Stimulated activated CD4-positive, alpha-beta T cell treated with anti-CD3 and anti-CD28 coated beads, Interleukin-12 subunit alpha, Interleukin-12 subunit beta, amount 100 ng/mL, for 24 hours (primary cell): ENCODE measurements around the gene PABPN1L.
"Not testable (repeated sequence)": the region's sequence is repeated elsewhere in the genome, so short reads cannot be mapped to it uniquely, and the experiment has no call there.

ENCODE experiments used
- DNase-seq, 2 experiments: peaks; one replicate each; pipeline ENCODE4 v3.0.0-alpha.2; 2020; ENCODE audit warnings: low read depth in 2 of 2

PABPN1L gene

DNA sequence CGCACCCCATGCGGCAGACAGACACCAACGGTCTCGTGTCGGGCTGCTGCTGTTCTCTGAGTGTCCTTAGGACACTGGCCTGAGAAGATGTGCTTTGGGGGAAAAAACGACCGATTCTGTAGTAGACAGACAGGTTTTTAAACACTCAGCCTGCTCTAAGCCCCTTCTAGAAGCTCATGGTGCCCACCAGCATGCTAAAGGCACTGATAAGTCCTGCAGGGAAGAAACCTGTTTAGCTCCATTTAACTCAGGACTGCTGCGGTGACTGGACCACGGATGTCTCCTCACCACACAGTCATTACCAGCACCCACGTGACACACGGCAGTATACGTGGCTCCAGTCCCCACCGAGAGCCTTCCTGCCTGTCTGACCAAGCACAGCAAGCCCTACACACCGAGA is 35.7 kb downstream of the PABPN1L start:
- no peak for DNase-seq

DNA sequence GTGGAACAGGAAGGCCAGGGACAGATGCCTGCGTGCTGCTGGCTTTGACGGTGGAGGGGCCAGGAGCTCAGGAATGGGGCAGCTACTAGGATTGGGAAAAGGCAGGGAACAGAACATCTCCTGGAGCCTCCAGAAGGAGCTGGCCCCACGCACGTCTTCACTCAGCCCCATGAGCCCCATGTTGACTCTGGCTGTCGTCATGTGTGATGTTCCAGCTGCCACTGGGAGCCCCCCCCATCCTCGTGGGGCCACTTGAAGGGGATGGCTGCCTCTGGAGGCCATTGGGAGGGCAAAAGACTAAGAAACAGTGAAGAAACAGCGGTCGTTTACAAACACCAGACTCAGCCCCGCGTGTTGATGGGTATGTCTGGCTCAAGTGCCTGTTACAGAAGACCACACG is 36.2 kb downstream of the PABPN1L start:
- DNase-seq = no peak

DNA sequence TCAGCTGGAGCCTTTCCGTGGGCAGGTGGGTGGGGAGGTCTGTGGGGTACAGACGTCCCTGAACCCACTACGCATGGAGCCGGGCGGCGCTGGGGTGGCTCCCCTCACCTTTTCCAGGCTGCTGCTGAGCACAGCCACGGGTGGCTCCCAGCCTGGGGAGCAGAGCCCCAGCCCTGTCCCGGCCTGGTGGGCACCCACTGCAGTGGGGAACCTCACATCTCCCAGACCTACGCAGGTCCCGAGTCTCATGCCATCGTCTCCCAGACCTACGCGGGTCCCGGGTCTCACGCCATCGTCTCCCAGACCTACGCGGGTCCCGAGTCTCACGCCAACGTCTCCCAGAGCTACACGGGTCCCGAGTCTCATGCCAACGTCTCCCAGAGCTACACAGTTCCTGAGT is 37.7 kb downstream of the PABPN1L start:
- no peak for DNase-seq

DNA sequence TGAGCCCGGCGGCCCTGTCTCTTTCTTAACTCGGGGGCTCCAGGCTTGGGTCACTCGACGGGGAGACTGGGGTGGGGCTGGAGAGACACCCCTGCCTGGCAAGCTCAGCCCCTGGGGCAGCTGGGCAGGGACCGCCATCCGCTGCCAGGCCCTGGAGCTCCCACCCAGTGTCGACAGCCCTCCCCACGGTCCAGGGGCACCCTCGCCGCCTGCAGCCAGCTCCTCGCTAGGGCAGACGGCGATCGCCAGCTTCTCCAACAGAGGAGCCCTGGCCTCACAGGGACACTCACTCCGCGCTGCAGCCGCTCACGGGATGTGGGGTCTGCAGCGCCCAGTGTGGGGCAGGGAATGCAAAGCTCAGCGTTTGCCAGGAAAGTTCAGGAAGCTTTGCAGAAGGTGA is 38.7 kb downstream of the PABPN1L start:
- no peak for DNase-seq

DNA sequence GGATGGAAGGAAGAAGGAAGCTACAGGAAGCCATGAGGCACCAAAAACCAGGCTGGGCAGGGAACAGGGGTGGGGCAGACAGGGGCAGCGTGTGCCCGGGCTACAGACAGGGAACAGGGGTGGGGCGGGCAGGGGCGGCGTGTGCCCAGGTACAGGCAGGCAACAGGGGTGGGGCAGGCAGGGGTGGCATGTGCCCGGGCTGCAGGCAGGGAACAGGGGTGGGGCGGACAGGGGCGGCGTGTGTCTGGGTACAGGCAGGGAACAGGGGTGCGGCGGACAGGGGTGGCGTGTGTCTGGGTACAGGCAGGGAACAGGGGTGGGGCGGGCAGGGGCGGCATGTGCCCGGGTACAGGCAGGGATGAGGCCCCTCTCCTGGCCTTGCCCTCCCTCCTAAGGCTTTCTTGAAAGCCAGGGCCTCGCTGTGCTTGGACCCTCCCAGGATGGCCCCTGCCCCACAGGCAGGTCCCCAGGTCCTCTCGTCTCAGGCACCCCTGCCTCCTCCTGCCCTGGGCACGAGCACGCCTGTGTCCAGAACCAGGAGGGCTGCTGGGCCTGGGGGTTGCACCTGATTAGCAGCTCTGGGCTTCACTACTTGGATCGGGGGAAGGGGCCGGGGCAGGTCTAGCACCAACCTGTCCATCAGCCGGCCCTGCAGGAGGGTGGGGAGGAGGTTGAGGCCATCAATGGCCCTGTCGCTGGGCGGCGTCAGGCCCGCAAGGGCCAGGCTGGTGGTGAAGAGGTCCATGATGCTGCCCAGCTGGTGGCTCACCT is 40.2 kb downstream of the PABPN1L start:
- no peak for DNase-seq

DNA sequence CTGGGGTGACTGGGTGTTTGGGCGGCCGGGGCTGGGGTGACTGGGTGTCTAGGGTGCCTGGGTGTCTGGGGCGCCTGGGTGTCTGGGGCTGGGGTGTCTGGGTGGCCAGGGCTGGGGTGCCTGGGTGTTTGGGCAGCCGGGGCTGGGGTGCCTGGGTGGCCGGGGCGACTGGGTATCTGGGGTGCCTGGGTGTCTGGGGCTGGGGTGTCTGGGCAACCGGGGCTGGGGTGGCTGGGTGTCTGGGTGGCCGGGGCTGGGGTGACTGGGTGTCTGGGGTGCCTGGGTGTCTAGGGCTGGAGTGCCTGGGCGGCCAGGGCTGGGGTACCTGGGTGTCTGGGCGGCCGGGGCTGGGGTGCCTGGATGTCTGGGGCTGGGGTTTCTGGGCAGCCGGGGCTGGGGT is 41.3 kb downstream of the PABPN1L start:
- DNase-seq = no peak

DNA sequence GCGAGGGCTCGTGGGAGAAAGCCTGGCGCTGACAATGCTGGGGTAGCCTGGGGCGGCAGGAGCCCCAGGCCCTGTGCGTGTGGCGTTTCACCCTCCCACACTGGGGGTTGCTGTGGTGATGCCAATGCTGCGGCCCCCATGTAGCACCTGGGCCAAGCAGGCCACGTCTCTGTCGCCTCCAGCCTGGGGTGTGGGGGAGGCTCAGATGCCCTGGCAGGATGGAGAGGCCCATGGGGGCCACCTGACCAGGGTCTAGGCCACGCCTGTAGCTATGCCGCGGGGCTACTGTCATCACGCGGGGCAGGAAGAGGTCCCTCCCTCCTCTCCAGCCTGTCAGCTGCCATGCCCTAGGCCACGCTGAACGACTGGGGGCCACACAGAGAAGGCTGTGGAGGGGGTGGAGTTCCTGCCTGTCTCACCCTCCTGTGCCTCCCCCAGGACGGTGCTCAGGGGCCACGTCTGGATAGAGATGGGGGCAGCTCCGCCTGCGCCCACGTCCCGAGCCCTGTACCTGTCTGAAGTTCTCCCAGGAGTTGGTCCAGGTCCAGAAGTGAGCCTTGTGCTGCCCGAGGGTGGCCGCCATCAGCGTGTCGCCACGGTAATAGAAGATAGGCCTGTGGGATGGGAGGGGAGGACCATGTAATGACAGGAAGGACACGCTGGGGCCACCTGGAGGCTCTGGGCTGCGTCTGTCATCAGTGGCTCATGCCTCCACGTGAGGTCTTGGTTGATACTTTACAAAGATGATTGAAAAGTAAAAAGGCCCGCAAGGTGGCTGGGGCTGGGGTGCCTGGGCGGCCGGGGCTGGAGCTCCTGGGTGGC is 42.0 kb downstream of the PABPN1L start:
- DNase-seq = no peak

DNA sequence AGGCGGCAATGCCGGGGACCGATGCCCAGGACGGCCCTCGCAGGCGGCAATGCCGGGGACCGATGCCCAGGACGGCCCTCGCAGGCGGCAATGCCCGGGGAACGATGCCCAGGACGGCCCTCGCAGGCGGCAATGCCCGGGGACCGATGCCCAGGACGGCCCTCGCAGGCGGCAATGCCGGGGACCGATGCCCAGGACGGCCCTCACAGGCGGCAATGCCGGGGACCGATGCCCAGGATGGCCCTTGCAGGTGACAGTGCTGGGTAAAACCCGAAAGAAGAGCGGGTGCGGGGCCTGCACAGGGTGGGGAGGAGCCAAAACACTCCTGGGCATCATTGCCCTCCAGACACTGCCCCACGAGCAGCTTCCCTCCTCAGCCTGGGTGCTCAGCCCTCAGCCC is 42.8 kb downstream of the PABPN1L start:
- not testable (repeated sequence) for DNase-seq

DNA sequence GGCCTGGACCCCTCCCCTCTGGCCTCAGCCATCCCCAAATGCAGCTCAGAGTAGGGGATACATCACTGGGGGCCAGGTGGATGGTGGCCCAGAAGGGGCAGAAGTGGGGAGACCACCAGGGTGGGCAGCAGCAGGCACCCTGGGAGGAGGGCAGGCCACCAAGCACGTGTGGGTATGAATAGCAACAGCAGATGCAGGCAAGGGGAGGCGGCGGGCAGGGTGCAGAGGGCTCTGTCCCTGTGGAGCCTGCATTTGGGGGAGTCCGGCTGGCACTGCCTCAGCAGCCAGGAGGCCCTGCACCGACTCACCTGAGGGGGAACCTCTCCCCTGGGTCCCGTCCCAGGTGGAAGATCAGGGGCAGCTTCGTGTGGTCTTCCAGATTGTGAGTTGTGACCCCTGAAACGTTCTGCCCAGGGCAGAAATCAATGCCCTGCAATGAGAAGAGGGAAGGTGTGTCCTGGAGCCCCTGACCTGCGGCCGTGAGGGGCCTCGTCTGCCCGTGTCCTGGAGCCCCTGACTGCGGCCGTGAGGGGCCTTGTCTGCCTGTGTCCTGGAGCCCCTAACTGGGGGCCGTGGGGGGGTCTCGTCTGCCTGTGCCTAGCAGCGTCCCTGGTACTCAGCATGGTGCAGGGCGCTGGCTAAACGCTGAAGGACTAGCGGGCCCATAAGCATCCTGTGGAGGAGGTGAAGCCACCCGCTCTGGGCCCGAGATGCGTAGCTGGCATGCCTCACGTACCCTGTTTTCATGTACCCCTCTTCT is 44.0 kb downstream of the PABPN1L start:
- DNase-seq = no peak

DNA sequence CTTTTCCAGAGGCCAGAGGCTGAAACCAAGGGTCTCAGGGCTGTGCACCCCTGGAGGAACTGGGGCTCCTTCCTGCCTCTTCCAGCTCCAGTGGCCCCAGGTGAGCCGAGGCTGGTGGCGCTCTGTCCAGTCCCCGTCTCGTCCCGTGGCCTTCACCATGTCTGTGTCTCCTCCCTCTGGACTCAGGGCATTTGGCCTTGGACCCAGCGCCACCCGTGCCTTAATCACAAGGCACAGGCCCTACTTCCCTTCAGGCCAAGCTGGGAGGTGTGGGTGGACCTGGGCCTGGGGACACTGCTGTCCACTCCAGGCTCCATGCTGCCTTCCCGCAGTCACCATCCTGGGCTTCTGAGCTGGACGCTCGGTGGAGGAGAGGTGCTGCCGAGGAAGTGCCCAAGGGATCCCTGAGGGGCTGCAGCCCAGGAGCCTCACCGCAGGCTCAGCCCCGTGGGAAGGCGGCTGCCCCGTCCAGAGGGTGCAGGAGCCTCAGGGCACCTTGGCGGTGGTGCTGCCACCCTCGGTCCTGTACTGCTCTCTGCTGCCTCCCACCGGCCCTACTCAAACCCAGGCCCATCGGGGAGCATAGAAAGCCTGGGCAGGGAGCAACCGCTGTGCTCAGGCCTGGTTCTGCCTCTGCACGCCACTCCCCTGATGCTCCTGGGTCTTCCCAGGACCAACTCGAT is 45.2 kb downstream of the PABPN1L start:
- no peak for DNase-seq

DNA sequence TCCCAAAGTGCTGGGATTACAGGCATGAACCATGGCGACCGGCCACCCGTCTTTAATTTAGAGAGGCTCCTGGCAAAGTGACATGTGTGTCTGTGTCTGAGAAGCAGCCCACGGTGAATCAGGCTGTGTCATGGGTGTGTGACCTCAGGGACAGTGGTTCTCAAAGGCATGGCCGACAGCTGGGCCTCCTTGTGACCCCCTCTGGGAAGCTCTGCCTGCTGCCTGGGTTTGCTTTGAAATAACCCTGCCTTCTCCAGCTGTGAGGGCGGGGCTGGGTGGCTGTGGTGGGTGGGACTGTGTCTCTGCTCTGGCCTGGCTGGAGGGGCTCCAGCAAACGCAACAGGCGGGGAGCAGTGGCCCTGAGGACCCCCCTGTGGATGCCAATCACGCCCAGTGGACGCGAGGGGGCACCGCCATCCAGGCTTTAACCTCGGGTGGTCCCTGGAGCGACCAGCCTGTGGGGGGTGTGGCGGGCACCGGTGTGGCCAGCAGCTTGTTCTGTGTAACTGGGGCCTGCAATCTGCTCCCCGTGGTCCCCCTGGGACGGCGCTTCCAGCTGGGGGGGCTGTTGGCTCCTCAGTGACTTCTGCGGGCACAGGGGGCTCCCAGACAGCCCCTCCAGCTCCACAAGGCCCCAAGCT is 46.0 kb downstream of the PABPN1L start:
- no peak for DNase-seq

DNA sequence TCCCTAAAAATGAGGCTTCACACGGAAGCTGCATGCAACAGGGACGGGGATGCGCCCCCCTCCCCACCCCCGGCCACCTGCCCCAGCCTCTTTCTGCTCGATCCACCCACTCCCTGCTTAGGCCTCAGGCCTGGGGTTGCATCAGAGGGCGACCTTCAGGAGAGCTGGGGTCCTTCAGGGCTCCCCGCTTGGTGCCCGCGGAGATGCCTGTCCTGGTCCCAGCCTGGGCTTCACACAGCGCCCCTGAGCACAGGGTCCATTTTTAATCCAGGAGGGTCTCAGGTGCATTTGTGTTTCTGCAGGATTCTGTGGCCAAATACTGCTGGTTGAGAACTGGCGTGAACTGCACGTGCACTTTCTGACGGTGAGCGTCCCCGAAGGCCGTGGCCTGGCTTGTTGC is 47.3 kb downstream of the PABPN1L start:
- DNase-seq = no peak

DNA sequence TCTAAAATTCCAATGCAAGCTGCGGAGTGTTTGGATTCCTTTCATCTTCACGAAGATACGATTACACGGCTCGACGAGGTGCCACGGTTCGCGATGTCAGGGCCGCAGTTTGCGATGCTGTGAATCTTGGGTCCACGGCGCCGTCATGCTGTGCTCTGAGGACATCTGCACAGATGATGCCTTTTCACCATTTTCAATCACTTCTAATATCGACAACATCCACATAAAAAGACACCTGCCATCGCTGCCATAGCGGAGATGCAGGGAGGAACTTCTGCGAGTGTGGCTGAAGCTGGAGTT is 47.9 kb downstream of the PABPN1L start:
- DNase-seq = no peak

DNA sequence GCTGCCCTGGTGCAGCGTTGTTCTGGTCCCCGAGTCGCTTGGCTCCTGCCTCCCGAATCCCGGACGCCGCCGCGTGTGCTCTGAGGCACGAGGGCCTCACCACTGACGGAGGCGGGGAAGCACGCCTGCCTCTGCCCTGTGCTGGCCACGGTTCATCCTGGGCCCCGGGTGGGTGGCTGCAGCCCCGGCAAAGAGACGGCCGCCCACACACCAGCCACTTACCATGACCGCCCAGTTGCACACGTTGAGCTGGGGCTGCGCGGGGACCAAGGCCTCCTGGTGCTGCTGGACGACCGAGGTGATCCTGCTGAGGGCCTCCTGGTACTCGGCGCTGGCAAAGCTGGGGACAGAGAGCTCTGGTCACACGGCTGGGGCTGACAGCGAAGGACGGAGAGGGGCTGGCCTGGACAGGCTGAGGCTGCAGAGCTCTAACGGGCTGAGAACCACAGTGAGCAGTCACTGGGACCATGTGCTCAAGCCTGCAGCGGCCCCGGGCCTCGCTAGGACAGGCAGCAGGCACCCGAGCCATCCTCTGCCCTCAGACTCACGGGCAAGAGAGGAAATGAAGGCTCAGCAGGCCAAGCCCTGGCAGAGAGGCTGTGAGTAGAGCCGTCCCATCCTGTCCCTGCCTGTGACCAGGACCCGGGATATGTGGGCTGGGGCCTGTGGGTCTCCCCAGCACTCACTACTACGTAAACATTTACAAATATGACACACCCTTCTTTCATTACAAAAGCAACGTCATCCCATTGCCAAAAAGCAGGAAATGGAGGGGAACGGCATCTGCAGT is 48.5 kb downstream of the PABPN1L start:
- DNase-seq = no peak

DNA sequence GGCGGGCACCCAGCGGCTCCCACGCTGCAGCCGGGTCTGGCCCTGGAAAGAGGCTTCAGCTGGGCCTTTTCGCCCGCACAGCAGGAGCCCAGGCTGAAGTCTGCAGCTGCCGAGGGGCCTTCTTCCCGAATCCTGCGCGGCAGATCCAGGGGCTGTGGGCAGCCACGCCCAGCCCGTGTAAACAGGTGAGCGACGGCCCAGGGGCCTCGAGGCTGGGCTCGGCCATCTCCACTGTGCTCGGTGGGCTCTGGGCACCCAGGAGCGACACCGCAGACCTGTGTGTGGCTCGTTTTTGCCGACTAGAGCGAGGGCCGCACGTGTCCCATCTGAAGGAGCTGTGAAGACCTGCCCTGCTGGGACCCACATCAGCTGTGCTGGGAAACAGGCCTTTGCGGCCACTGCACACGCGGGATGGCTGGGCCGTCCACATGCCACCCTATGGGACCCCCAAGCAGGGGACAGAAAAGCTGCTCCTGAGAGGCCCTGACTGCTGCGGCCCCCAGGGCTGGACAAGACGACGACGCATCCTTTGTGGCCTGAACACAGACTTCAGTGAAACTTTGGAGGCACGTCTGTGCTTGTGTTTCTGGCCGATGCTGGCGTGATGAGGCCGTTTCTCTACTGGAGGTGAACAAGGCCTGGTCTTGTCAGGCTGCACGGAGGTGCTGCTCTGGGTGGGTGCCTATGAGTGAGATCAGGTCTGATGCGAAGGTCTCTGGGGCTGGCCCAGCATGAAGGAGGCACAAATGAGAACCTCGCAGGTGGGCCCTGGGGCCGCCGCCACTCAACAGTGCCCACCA is 49.5 kb downstream of the PABPN1L start:
- DNase-seq = no peak

DNA sequence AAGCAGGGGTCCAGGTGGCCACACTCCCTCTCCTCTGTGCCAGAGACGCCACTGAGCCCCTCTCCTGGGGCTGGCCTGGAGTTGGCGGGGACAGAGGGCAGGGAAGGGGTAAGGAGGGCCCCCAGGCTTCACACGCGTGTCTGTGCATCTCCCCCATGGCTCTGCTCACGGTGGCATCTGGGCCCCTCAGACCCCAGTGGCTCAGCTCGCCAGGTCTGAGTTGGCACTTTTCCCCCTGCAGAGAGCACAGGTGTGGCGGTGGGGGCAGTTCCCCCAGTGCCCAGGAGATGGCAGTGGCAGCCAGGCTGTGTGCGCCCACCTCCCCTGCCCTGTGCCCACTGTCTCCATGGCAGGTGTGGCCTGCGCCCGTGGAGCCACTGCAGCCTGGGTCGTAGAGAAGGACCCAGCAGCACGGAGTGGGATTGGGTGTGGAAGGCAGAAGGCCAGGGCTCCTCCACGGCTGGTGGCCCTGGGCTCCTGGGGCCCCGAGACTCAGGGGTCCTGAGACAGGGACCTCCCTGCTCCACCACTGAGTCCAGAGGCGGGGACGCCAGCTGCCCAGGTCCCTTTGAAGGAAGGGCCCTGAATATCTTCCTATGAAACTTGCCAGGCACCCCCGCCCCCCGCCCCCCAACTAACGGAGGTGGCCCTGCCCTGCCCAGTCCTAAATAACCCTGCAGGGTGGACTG is 50.4 kb downstream of the PABPN1L start:
- DNase-seq = no peak

DNA sequence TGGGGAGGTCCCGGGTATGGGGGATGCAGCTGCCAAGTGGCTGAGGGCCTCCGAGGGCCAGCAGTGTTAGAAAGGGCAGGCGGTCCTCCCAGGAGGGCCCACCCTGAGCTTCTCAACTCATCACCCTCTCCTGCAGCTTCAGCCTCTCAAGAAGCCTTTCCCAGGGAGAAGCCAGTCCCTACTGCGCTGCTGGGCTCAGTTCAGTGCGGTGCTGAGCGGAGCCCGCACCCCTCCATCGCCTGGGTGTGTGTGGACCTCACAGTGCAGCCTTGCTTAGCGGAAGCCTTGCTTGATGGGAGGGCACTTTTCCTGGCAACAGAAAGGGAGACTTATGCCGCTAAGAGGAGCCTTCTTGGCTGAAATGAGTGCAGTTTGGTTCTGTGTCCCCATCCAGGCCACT is 51.2 kb downstream of the PABPN1L start:
- DNase-seq = no peak

DNA sequence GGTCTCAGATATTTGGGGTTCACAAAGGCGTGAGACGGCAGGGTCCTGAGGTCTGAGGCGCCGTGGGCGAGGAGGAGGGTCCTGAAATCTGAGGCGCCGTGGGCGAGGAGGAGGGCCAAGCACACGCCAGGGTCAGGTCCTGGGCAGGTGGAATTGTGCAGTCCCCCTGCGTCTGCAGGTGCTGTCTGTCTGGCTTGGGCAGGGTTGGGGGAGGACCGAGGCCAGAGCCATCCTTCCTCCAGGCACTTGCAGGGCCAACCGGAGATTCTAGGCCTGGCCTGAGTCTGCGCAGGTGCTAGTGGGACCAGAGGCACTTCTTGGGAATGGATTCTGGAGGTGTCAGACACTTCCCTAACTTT is 52.3 kb downstream of the PABPN1L start:
- DNase-seq = no peak
